HG03045 (cell line): ENCODE data around the gene TERB1.
"Not testable (repeated sequence)": the region's sequence is repeated elsewhere in the genome, so short reads cannot be mapped to it uniquely, and the experiment has no call there.

Source experiments
- ATAC-seq: cut with Tn5 transposase; IDR thresholded peaks from one replicate; pipeline ENCODE4 v1.9.1; 2021; ENCODE audit warnings: mild to moderate bottlenecking, moderate library complexity; ENCODE audit not compliant: unreplicated experiment

Gene TERB1

GRCh38 chr16:66824006-66824405 lies 22.6 kb upstream of the TERB1 start:
- ATAC-seq: no peak

- ATAC-seq: no peak
These were observed 13.3 kb upstream of the TERB1 start for GRCh38 chr16:66814734-66815133.

GRCh38 chr16:66811043-66811442 lies 9.7 kb upstream of the TERB1 start:
- ATAC-seq: no peak

- no peak for ATAC-seq
These were observed 9.0 kb upstream of the TERB1 start for GRCh38 chr16:66810391-66810790.

- ATAC-seq: no peak
These were observed 8.4 kb upstream of the TERB1 start for GRCh38 chr16:66809765-66810164.

GRCh38 chr16:66802159-66802558 lies 775 bp upstream of the TERB1 start:
- no peak for ATAC-seq

- no peak for ATAC-seq
These were observed 528 bp downstream of the TERB1 start for GRCh38 chr16:66800856-66801255.

- no peak for ATAC-seq
These were observed 3.2 kb downstream of the TERB1 start for GRCh38 chr16:66798161-66798560.

- not testable (repeated sequence) for ATAC-seq
These were observed 7.4 kb downstream of the TERB1 start for GRCh38 chr16:66793984-66794383.

- no peak for ATAC-seq
These were observed 11.2 kb downstream of the TERB1 start for GRCh38 chr16:66790130-66790733.

- no peak for ATAC-seq
These were observed 14.0 kb downstream of the TERB1 start for GRCh38 chr16:66787427-66787826.

GRCh38 chr16:66786551-66786950 lies 14.8 kb downstream of the TERB1 start:
- no peak for ATAC-seq

- no peak for ATAC-seq
These were observed 24.9 kb downstream of the TERB1 start for GRCh38 chr16:66776457-66776856.

GRCh38 chr16:66774981-66775380 lies 26.4 kb downstream of the TERB1 start:
- ATAC-seq: no peak

- no peak for ATAC-seq
These were observed 43.3 kb downstream of the TERB1 start for GRCh38 chr16:66758086-66758485.

GRCh38 chr16:66754819-66755218 lies 46.6 kb downstream of the TERB1 start:
- no peak for ATAC-seq

GRCh38 chr16:66754211-66754610 lies 47.2 kb downstream of the TERB1 start:
- ATAC-seq: no peak

- no peak for ATAC-seq
These were observed 48.4 kb downstream of the TERB1 start for GRCh38 chr16:66752958-66753357.

GRCh38 chr16:66752379-66752778 lies 49.0 kb downstream of the TERB1 start:
- no peak for ATAC-seq

GRCh38 chr16:66751992-66752322 lies 49.4 kb downstream of the TERB1 start:
- ATAC-seq: no peak

- ATAC-seq: peak; percentile 85
These were observed 49.9 kb downstream of the TERB1 start, which contains the start of gene DYNC1LI2 for GRCh38 chr16:66751303-66751991. Gene DYNC1LI2 (minus strand): TSS chr16:66751609. CDS start chr16:66751591, 18 bp downstream.

- ATAC-seq: peak; percentile 21
These were observed 50.4 kb downstream of the TERB1 start for GRCh38 chr16:66751053-66751302.
